ENCODE data around the gene TNFAIP8L3. TPM values are rescaled to one million over a fixed set of nuclear protein-coding genes. Genes with fewer than 3 reads are reported as not detected.

The TNFAIP8L3 gene
- total RNA-seq, 1 donor: 8.3 TPM

- no peak for TF ChIP-seq CTCF (IDR thresholded peaks at IDR 0.05; ENCODE audit: extremely low read depth, low read depth, low read length)
- H3K9me3 ChIP-seq (ENCODE audit: low read depth, low read length): no peaks in the 10 kb centered on the region
- no peaks in the 10 kb centered on the region for H4K20me1 ChIP-seq (ENCODE audit: insufficient read depth, low read length)
- no peak overlapping the region for H3K4me3 ChIP-seq (ENCODE audit: insufficient read depth, low read length)
- H3K4me1 ChIP-seq (ENCODE audit: insufficient read depth, low read length): peaks cover 19% of the 10 kb centered on the region
- DNase-seq (ENCODE audit: insufficient read length, low spot score, missing footprints): no peak
- no peaks in the 10 kb centered on the region for H3K79me2 ChIP-seq (ENCODE audit: insufficient read depth, low read length)
- peak overlapping the region; percentile 8 for H2AFZ ChIP-seq (ENCODE audit: low read length)
- H3K36me3 ChIP-seq (ENCODE audit: insufficient read depth, low read length): no peaks in the 10 kb centered on the region
- H3K27me3 ChIP-seq (ENCODE audit: insufficient read depth, low read length): no peaks in the 10 kb centered on the region
- no peak overlapping the region for H3K27ac ChIP-seq (ENCODE audit: low read depth, low read length)
- H3K4me2 ChIP-seq (ENCODE audit: insufficient read depth, low read length): no peak overlapping the region
These were observed 38.5 kb upstream of the TNFAIP8L3 start for GRCh38 chr15:51133140-51133765.

GRCh38 chr15:51132384-51133139, 37.9 kb upstream of the TNFAIP8L3 start:
- peak; percentile 100 for TF ChIP-seq CTCF (IDR thresholded peaks at IDR 0.05; ENCODE audit: extremely low read depth, low read depth, low read length)
- H3K27ac ChIP-seq (ENCODE audit: low read depth, low read length): peak overlapping the region; percentile 92

GRCh38 chr15:51131596-51132290, 37.0 kb upstream of the TNFAIP8L3 start:
- no peak for DNase-seq (ENCODE audit: insufficient read length, low spot score, missing footprints)
- H3K36me3 ChIP-seq (ENCODE audit: insufficient read depth, low read length): no peaks in the 10 kb centered on the region
- no peak overlapping the region for H2AFZ ChIP-seq (ENCODE audit: low read length)
- no peaks in the 10 kb centered on the region for H4K20me1 ChIP-seq (ENCODE audit: insufficient read depth, low read length)
- no peak for TF ChIP-seq CTCF (IDR thresholded peaks at IDR 0.05; ENCODE audit: extremely low read depth, low read depth, low read length)
- H3K79me2 ChIP-seq (ENCODE audit: insufficient read depth, low read length): no peaks in the 10 kb centered on the region
- no peak overlapping the region for H3K4me2 ChIP-seq (ENCODE audit: insufficient read depth, low read length)
- no peaks in the 10 kb centered on the region for H3K27me3 ChIP-seq (ENCODE audit: insufficient read depth, low read length)
- H3K27ac ChIP-seq (ENCODE audit: low read depth, low read length): peak overlapping the region; percentile 92
- no peak overlapping the region for H3K4me3 ChIP-seq (ENCODE audit: insufficient read depth, low read length)
- H3K9me3 ChIP-seq (ENCODE audit: low read depth, low read length): no peaks in the 10 kb centered on the region
- peaks cover 19% of the 10 kb centered on the region for H3K4me1 ChIP-seq (ENCODE audit: insufficient read depth, low read length)

More at GRCh38 chr15:51132384-51133139, 37.9 kb upstream of the TNFAIP8L3 start:
- Histone ChIP-seq H3K4me2 (ENCODE audit: insufficient read depth, low read length) (peak overlapping the region; percentile 26), H3K4me1 (ENCODE audit: insufficient read depth, low read length) (peaks cover 19% of the 10 kb centered on the region), H3K36me3 (ENCODE audit: insufficient read depth, low read length) (no peaks in the 10 kb centered on the region), H2AFZ (ENCODE audit: low read length) (peak overlapping the region; percentile 75), H4K20me1 (ENCODE audit: insufficient read depth, low read length) (no peaks in the 10 kb centered on the region), H3K27me3 (ENCODE audit: insufficient read depth, low read length) (no peaks in the 10 kb centered on the region), H3K79me2 (ENCODE audit: insufficient read depth, low read length) (no peaks in the 10 kb centered on the region), H3K9me3 (ENCODE audit: low read depth, low read length) (no peaks in the 10 kb centered on the region), H3K4me3 (ENCODE audit: insufficient read depth, low read length) (no peak overlapping the region)
- DNase-seq (ENCODE audit: insufficient read length, low spot score, missing footprints): peak; percentile 84

- Histone ChIP-seq H3K4me2 (ENCODE audit: insufficient read depth, low read length) (no peak overlapping the region), H3K36me3 (ENCODE audit: insufficient read depth, low read length) (no peaks in the 10 kb centered on the region), H4K20me1 (ENCODE audit: insufficient read depth, low read length) (no peaks in the 10 kb centered on the region), H3K79me2 (ENCODE audit: insufficient read depth, low read length) (no peaks in the 10 kb centered on the region), H2AFZ (ENCODE audit: low read length) (no peak overlapping the region), H3K4me1 (ENCODE audit: insufficient read depth, low read length) (peaks cover 19% of the 10 kb centered on the region), H3K4me3 (ENCODE audit: insufficient read depth, low read length) (no peak overlapping the region), H3K27me3 (ENCODE audit: insufficient read depth, low read length) (no peaks in the 10 kb centered on the region), H3K9me3 (ENCODE audit: low read depth, low read length) (no peaks in the 10 kb centered on the region), H3K27ac (ENCODE audit: low read depth, low read length) (no peak overlapping the region)
- no peak for DNase-seq (ENCODE audit: insufficient read length, low spot score, missing footprints)
- no peak for TF ChIP-seq CTCF (IDR thresholded peaks at IDR 0.05; ENCODE audit: extremely low read depth, low read depth, low read length)
These were observed 35.6 kb upstream of the TNFAIP8L3 start for GRCh38 chr15:51130344-51130743.

Data from osteoblast (primary cell).